HS-5 (cell line): Measurements from ENCODE around the gene PCBP1.
"Not testable (repeated sequence)": the region's sequence is repeated elsewhere in the genome, so short reads cannot be mapped to it uniquely, and the experiment has no call there.

Source experiments
- DNase-seq: peaks from one replicate; pipeline ENCODE4 v3.0.0-alpha.2; 2012; ENCODE audit warnings: low read depth

The PCBP1 gene

GRCh38 chr2:70098032-70098431 is 10.8 kb downstream of the PCBP1 start:
- no peak for DNase-seq

GRCh38 chr2:70099270-70099669 is 12.0 kb downstream of the PCBP1 start:
- DNase-seq, result no peak

GRCh38 chr2:70101174-70101573 is 13.9 kb downstream of the PCBP1 start:
- no peak for DNase-seq

- DNase-seq, result not testable (repeated sequence)
Observed at GRCh38 chr2:70101686-70102085, 14.4 kb downstream of the PCBP1 start.

GRCh38 chr2:70102323-70102905 is 15.1 kb downstream of the PCBP1 start:
- DNase-seq, result not testable (repeated sequence)

- no peak for DNase-seq
Observed at GRCh38 chr2:70103531-70104061, 16.3 kb downstream of the PCBP1 start.

GRCh38 chr2:70104231-70105111 is 17.2 kb downstream of the PCBP1 start:
- no peak for DNase-seq

GRCh38 chr2:70106138-70106537 is 18.9 kb downstream of the PCBP1 start:
- not testable (repeated sequence) for DNase-seq

- not testable (repeated sequence) for DNase-seq
Observed at GRCh38 chr2:70110397-70110796, 23.1 kb downstream of the PCBP1 start.

- DNase-seq, result no peak
Observed at GRCh38 chr2:70111752-70112591, 24.7 kb downstream of the PCBP1 start.

GRCh38 chr2:70113359-70114070 is 26.2 kb downstream of the PCBP1 start:
- no peak for DNase-seq

- DNase-seq, result no peak
Observed at GRCh38 chr2:70115646-70116442, 28.6 kb downstream of the PCBP1 start.

GRCh38 chr2:70116936-70117552 is 29.8 kb downstream of the PCBP1 start:
- DNase-seq, result no peak

GRCh38 chr2:70118798-70119454 is 31.6 kb downstream of the PCBP1 start:
- no peak for DNase-seq

GRCh38 chr2:70121627-70122372 is 34.5 kb downstream of the PCBP1 start:
- no peak for DNase-seq

GRCh38 chr2:70122470-70122869 is 35.2 kb downstream of the PCBP1 start:
- DNase-seq, result no peak

- DNase-seq, result no peak
Observed at GRCh38 chr2:70123051-70123828, 36.0 kb downstream of the PCBP1 start.

- DNase-seq, result no peak
Observed at GRCh38 chr2:70123829-70124116, 36.5 kb downstream of the PCBP1 start.
